ENCODE measurements around the gene GOLGA5.
"Not testable (repeated sequence)": the region's sequence is repeated elsewhere in the genome, so short reads cannot be mapped to it uniquely, and the experiment has no call there.

The GOLGA5 gene

GRCh38 chr14:92760524-92760805 is 33.6 kb upstream of the GOLGA5 start:
- H3K4me1 ChIP-seq (ENCODE audit: low read depth, poor library complexity, severe bottlenecking), result peaks cover 68% of the 10 kb centered on the region
- no peaks in the 10 kb centered on the region for H3K79me2 ChIP-seq (ENCODE audit: insufficient read depth, low read depth)
- no peaks in the 10 kb centered on the region for H3K27me3 ChIP-seq (ENCODE audit: insufficient read depth, low read depth)
- no peak overlapping the region for H3K9ac ChIP-seq
- peak overlapping the region; percentile 80 for H3K4me2 ChIP-seq
- TF ChIP-seq CTCF (conservative IDR thresholded peaks at IDR 0.05; ENCODE audit: low read depth, low read length), result no peak
- H3K27ac ChIP-seq, result peak overlapping the region; percentile 86; the same call in 1 of the 2 replicates
- no peak overlapping the region for H3K4me3 ChIP-seq (IDR thresholded peaks at IDR 0.05; ENCODE audit: insufficient read depth, low read depth, low read length)
- H4K20me1 ChIP-seq (ENCODE audit: insufficient read depth), result no peaks in the 10 kb centered on the region
- no peaks in the 10 kb centered on the region for H3K36me3 ChIP-seq (ENCODE audit: insufficient read depth)
- H2AFZ ChIP-seq (ENCODE audit: low read depth), result no peak overlapping the region

DNA sequence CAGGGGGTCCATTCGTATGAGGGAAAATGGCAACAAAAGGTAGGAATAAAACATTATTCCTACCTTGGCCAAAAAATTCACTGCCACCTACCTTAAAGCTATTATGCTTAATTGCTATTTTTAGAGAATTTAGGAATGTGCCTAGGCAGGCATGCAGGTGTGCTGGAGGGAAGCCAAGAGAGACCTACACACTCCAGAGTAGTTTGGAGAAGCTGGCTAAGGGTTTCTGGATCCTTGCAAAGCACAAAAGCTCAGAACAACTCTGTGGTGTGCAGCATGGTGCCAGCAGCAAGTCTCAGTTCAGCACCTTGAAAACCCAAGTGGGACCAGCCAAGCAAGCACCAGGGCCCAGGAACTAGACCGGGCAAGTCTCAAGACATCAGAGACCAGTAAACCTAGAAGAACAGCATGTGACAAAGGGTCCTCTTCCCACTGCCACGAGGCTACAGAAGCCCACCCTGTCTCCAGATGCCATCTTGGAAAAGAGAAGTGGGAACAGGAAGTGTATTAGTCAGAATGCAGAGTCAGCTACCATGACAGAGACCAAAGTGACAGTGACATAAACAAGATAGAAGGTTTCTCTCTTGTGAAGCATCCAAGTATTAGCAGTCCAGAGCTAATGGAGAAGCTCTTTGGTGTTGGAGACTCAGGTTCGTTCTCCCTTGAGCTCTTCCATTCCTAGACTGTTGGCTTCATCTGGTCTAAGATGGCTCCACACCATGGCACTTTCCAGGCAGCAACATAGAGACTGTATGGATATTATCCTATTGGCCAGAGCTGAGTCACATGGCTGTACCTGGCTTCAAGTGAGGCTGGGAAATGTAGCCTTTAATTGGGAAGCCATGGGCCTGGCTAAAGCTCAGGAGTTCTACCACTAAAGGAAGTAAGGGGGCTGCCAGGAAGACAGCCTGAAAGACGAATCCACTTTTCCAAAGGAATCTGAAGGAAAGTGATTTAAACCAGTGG is 30.2 kb upstream of the GOLGA5 start:
- peaks cover 74% of the 10 kb centered on the region for H3K4me1 ChIP-seq (ENCODE audit: low read depth, poor library complexity, severe bottlenecking)
- H3K27me3 ChIP-seq (ENCODE audit: insufficient read depth, low read depth); H3K36me3 ChIP-seq (ENCODE audit: insufficient read depth); H4K20me1 ChIP-seq (ENCODE audit: insufficient read depth); H3K79me2 ChIP-seq (ENCODE audit: insufficient read depth, low read depth); H2AFZ ChIP-seq (ENCODE audit: low read depth); H3K4me3 ChIP-seq (IDR thresholded peaks at IDR 0.05; ENCODE audit: insufficient read depth, low read depth, low read length); H3K9ac ChIP-seq; H3K27ac ChIP-seq: not testable (repeated sequence)
- peak overlapping the region; percentile 38; the same call in 1 of the 2 replicates for H3K4me2 ChIP-seq

- peak overlapping the region; percentile 73 for H3K9ac ChIP-seq
- H4K20me1 ChIP-seq (ENCODE audit: insufficient read depth); H3K36me3 ChIP-seq (ENCODE audit: insufficient read depth); H3K4me3 ChIP-seq (IDR thresholded peaks at IDR 0.05; ENCODE audit: insufficient read depth, low read depth, low read length); H3K79me2 ChIP-seq (ENCODE audit: insufficient read depth, low read depth); H3K27me3 ChIP-seq (ENCODE audit: insufficient read depth, low read depth): not testable (repeated sequence)
- H2AFZ ChIP-seq (ENCODE audit: low read depth), result peak overlapping the region; percentile 30; the same call in 1 of the 2 replicates
- peak overlapping the region; percentile 84 for H3K4me2 ChIP-seq
- peaks cover 65% of the 10 kb centered on the region for H3K4me1 ChIP-seq (ENCODE audit: low read depth, poor library complexity, severe bottlenecking)
- peak overlapping the region; percentile 97 for H3K27ac ChIP-seq
Measured at GRCh38 chr14:92768236-92768635, 25.9 kb upstream of the GOLGA5 start.

DNA sequence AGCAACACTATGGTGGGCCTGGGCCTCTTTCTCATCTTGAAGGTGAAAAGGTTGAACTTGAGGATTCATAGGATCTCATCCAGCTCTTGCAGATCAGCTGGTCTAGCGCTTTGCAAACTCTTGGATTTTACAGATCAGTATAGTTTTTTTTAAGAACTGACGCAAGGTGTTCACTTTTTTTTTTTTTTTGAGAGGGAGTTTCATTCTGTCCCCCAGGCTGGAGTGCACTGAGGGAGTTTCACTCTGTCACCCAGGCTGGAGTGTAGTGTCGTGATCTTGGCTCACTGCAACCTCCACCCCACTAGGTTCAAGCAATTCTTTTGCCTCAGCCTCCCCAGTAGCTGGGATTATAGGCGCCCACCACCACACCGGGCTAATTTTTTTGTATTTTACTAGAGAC is 25.3 kb upstream of the GOLGA5 start:
- H3K4me1 ChIP-seq (ENCODE audit: low read depth, poor library complexity, severe bottlenecking), result peaks cover 61% of the 10 kb centered on the region
- H4K20me1 ChIP-seq (ENCODE audit: insufficient read depth), result no peaks in the 10 kb centered on the region
- peak overlapping the region; percentile 84 for H3K4me2 ChIP-seq
- H3K36me3 ChIP-seq (ENCODE audit: insufficient read depth), result no peaks in the 10 kb centered on the region
- H3K79me2 ChIP-seq (ENCODE audit: insufficient read depth, low read depth), result no peaks in the 10 kb centered on the region
- peak overlapping the region; percentile 97 for H3K27ac ChIP-seq
- TF ChIP-seq CTCF (conservative IDR thresholded peaks at IDR 0.05; ENCODE audit: low read depth, low read length), result no peak
- H3K9ac ChIP-seq, result peak overlapping the region; percentile 73
- peak overlapping the region; percentile 30; the same call in 1 of the 2 replicates for H2AFZ ChIP-seq (ENCODE audit: low read depth)
- H3K4me3 ChIP-seq (IDR thresholded peaks at IDR 0.05; ENCODE audit: insufficient read depth, low read depth, low read length), result no peak overlapping the region
- no peaks in the 10 kb centered on the region for H3K27me3 ChIP-seq (ENCODE audit: insufficient read depth, low read depth)

DNA sequence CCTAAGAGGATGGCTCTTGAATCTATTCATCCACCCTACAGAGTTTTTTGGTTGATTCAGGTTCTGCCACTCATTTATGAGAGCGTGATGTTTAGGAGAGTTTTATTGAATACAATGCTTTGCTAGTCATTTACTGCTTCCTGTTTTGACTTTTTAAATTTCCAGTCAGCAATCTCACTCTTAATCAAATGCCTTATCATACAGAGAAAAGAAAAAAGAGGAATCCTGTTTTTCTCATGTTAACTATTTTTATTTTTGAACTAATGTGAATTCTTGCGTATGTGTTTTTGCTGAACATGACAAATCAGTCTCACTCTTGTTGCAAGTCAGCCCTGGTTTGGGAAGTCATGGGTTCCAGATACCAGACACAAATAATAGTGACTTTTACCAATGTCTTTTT is 23.6 kb upstream of the GOLGA5 start:
- Histone ChIP-seq H2AFZ (ENCODE audit: low read depth) (no peak overlapping the region), H3K4me1 (ENCODE audit: low read depth, poor library complexity, severe bottlenecking) (peaks cover 57% of the 10 kb centered on the region), H3K27ac (no peak overlapping the region), H3K9ac (no peak overlapping the region), H3K4me3 (IDR thresholded peaks at IDR 0.05; ENCODE audit: insufficient read depth, low read depth, low read length) (no peak overlapping the region), H3K36me3 (ENCODE audit: insufficient read depth) (no peaks in the 10 kb centered on the region), H4K20me1 (ENCODE audit: insufficient read depth) (no peaks in the 10 kb centered on the region), H3K4me2 (no peak overlapping the region), H3K79me2 (ENCODE audit: insufficient read depth, low read depth) (no peaks in the 10 kb centered on the region), H3K27me3 (ENCODE audit: insufficient read depth, low read depth) (no peaks in the 10 kb centered on the region)
- no peak for TF ChIP-seq CTCF (conservative IDR thresholded peaks at IDR 0.05; ENCODE audit: low read depth, low read length)
